ENCODE data around the gene LARP4B.

Gene LARP4B

DNA sequence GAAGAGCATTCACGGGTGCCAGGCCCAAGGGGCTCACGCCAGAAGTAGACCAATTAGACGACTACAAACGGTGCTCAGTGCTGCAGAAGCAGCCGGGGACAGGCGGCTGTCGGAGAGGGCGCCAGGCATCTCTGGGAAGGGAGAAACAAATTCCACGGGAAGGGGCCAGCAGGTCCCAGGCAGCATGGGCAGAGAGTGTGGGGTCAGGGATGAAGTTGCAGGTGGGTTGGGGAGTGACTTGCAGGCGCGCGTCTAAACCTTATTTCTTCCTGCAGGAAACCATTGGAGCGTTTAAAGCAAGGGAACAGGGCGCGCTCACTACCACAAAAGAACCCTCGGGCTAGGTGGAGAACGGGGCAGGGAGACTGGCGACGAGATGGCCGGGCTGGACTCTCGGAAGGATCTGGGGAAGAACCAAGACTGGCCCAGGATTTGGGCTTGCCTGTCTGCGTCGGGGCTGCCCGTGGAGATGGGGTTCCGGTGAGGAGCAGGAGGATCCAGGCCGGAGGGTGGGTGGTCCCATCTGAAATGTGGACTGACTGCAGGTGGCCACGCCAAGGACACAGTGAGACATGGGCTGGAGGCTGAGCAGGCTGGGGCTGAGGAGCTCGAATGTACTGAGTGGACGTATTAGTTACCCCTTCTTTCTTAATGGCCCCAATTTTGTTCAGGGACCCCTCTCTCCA, 125.7 kb downstream of the LARP4B start:
- DNase-seq, result no peak

DNA sequence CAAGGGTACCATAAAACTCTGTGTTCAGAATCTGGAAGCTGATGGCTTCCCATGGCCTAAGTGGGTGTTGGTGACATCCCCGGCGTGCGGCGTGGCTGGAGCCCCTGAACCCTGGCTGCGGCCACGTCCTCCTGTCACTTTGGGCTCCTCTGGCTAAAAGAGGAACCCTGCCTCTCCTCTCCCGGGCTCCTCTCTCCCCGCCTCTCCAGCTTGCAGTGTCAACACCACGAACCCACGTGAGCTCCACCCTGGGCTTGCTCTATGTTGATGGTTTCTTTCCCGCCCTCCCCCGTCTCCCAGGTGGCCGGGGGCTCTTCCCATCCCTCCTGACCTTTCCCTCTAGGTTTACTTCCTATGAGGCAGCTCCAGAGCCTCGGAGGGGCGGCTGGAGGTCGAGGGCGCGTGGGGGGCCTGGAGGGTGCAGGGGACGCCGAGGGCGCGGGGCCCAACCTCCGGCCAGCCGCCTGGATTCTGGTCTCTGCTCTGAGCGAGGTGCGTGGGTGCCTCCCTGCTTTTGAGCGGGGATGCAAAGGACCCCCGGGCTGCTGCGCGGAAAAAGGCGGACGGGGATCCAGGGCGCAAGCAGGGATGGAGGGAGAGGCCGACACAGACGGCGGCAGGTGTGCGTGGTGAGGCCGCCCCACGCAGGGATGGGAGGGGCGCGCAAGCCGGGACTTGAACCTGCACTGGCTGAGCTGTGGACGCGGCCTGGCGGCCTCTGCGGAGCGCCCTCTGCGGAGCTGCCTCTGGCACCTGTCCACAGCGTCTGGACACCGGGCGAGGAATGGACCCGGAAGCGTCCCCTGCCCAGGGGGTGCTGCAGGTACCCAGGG, 126.5 kb downstream of the LARP4B start:
- no peak for DNase-seq

DNA sequence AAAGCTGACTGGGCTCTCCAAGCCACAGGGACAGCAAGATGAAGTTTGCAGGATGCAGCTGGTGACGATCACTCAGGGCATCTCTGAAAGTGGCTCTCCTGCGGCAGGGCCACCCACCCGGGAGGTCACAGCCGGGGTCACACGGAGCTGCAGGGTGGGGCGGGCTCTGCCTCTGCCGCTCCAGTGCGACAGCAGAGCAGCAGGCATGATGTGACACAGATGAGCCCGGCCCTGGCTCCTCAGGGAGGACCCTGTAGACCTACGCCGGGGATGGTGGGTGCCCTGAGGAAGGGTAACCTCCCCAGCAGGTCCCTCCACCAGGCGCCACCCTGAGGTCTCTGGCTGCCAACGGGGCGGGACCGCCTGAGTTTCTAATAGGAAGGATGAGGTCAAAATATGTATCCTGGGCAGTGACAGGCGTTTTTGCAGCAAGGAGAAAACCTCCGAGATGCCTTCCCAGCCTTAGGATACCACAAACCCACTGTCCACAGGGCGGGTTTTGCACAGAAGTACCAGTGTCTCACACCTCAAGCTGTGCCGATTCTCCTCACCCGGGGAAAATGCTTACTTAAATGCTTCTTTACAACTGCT, 127.2 kb downstream of the LARP4B start:
- DNase-seq, result no peak

DNA sequence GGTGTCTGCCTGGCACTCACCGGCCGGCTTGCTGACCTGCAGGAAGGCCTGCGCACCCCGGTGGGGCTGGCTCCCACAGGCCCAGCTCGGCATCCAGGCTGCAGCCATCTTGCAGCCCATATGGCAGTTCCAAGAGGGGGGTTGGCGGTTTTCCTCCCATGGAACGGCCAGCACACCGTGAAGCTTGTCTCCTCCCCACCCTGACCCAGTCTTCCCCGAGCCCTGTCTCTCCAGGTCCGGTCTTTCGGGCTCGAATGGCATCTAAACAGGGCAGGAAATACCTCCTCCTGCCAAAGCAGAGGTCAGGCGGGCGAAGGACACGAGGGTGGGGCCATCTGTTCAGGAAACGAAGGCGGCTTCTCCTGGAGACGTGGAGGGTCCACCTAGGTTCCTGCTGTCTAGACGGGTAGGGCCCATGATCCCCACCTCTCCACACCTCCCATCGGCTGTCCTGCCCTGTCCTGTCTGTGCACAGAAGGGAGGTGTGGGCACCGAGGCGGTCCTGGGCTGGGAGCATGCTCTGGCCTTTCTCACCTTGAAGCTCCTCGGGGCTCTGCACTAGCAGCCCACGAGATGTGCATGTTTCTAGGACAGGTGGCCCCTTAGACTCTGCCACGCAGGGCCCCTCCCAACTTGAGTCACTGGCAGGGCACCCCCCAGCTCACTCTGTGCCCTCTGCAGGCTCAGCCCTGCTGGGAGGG, 128.3 kb downstream of the LARP4B start:
- no peak for DNase-seq

DNA sequence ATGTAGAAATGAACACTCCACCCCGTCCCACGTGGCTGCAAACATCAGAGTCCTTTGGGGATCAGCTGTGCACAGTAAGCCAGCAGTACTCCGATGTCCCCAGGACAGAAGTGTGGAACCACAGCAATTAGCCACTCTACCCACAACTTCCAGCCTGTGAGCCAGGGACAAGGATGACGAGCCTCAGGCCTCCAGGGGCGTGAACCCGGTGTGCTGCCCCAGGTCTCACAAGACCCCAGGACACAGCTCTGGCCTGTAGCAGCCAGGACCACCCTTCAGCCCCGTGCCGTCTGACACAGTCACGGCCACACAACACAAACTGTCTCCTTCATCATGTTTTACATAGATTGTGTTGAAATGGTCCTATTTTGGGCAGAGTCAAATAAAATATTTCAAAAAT, 129.0 kb downstream of the LARP4B start:
- DNase-seq, result no peak

DNA sequence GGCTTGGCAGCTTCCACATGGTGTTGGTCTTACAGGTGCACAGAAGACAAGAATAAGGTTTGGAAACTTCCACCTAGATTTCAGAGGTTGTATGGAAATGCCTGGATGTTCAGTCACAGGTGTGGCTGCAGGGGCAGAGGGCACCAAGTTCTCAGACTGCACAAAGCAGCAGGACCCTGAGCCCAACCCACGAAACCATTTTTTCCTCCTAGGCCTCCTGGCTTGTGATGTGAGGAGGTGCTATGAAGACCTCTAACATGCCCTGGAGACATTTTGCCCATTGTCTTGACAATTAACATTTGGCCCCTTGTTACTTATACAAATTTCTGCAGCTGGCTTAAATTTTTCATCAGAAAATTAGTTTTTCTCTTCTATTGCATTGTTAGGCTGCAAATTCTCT, 134.3 kb downstream of the LARP4B start:
- DNase-seq, result no peak

DNA sequence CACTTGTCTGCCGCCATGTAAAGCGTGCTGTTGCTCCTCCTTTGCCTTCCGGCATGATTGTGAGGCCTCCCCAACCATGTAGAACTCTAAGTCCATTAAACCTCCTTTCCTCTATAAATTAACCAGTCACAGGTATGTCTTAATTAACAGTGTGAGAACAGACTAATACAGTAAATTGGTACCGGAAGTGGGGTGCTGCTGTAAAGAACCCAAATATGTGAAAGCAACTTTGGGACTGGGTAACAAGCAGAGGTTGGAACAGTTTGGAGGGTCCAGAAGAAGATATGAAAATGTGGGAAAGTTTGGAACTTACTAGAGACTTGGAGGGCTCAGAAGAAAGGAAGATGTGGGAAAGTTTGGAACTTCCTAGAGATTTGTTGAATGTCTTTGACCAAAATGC, 135.3 kb downstream of the LARP4B start:
- no peak for DNase-seq

DNA sequence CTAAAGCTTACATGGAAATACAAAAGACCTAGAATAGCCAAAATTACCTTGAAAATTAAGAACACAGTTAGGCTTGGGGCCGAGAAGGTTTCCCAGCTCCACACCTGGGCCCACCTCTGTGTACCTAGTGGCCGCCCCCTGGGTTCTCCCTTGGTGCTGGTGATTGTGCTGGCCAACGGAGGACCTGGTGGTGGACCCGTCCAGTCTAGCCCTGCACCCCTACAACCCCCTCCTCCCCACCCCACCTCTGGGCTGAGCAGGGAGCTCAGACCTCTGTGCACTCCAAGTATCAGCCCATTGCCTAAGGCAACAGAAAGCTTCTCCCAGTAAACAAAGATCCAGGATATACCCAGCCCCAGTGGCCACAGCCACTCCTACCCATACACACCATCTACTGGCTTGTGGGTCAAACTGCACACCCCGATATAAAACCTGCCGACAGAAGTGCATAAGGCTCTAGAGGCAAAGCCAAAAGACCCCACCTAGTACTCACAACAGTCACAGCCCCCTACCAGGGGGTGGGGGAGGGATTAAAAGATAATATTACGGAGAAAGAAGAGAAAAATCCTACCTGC, 137.0 kb downstream of the LARP4B start:
- no peak for DNase-seq

DNA sequence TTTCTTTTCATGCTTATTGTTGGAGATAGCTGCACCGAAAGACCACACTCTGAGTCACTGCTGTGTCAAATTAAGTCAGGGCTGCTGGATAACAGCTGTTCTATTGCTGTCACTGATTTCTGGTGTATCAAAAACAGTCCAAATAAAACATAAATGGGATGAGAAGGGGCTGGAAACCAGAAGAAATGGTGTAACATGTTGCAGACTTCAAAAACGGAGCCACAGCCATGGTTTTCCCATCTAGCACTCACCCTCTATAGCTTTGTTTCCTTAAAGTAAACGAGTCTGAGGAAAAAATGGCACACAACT, 138.8 kb downstream of the LARP4B start:
- DNase-seq, result no peak

DNA sequence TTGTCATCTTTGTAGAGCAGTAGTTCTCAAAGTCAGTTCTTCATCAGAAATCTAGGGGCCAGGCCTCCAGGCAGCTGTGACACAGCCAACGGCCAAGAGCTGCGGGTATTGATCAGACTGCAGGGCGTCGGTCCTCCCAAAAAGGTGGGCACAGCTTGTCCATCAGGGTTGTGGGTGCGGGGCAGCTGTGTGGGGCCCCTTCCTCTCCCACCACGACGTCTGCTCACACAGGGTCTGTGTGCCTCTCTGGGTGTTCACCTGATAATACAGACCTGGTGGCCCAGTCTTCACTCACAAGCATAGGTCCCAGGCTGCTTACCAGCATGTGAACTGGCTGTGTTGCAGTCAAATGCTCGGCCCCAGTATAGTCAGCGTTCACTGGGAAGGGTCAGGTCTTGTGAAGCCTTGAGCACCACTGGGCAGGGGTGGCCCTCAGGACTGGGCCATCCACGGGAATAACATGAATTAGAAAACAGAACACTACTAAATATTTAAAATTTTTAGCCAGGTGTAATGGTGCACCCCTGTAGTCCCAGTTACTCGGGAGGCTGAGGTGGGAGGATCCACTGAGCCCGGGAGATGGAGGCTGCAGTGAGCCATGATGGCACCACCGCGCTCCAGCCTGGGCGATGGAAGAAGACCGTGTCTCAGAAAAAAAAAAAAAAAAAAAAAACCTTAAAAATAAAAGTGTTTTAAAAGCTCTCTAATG, 139.3 kb downstream of the LARP4B start:
- DNase-seq, result no peak

DNA sequence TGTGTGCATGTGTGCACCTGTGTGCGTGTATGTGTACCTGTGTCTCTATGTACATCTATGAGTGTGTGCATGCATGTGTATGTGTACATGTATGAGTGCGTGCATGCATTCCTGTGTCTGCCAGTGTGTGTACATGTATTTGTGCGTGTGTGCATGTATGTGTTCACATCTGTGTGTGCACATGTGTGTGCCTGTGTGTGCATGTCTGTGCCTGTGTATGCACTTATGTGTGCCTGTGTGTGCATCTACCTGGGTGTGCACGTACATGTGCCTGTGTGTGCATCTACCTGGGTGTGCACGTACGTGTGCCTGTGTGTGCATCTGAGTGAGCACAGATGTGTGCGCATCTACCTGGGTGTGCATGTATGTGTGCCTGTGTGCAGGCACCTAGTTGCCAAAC, 139.9 kb downstream of the LARP4B start:
- DNase-seq, result no peak

DNA sequence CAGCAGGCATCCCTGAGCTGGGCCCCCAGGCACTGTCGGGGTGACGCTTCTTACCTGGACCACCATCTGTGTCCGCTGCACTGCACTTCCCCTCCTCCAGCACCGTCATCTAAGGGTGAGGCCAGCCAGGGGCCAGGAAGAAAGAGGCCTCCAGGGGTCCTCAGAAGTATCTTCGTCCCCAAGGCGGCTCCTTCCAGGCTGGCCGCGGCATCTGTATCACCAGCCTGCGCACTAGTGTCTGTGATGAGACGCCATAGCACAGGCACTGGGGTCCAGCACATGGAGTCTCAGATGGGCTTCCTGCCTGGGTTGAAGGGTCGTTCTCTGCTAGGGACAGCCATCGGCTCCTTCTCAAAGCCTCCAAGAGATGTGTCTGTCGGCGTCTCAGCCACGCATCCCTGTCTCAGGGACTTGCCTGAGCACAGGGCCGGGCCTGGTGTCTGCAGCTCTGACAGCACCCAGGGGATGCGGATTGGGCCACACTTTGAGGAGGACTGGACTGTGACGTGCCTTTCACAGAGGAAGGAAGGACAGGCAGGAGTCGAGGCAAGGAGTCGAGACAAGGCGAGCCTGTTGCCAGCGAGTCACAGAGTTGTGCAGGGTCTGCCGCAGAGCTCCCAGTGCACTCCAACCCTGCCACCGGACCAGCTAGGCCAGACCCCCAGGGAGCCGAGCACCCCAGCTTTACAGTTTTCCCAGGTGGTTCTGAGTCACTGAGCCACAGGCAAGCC, 140.5 kb downstream of the LARP4B start:
- no peak for DNase-seq

DNA sequence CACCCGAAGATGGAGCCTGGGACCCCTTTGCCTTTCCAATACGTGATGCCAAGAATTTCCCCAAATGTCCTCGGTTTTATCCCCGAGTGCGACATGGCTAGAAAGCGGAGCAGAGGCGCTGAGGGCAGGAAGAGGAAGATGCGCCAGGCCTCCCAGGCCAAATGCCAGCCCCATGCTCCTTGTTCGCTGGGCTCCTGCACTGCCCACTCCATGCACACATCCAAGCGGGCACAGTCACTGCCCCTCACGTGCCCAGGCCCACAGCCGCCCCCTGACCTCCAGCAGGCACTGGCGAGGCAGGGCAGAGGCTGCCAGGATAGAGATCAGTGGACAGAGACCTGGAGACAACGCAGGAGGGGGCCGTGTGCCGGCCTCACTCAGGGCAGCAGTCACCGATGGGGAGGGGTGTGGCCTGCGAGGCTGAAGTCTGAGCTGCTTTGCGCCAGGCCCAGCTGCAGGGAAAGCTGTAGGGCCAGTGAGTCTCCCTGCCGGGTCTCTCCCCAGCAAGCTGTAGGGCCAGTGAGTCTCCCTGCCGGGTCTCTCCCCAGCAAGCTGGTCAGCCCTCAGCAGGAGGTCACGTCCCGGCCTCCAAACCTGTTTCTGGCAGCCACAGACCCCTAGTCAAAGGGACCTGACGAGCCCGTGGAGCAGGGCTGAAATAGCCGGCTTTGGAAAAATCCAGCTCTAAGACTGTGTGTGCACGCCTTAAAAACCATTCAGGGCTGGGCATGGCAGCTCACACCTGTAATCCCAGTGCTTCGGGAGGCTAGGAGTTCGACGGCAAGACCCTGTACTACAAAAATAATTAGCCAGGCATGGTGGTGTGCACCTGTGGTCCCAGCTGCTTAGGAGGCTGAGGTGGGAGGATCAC, 141.4 kb downstream of the LARP4B start:
- DNase-seq, result no peak

DNA sequence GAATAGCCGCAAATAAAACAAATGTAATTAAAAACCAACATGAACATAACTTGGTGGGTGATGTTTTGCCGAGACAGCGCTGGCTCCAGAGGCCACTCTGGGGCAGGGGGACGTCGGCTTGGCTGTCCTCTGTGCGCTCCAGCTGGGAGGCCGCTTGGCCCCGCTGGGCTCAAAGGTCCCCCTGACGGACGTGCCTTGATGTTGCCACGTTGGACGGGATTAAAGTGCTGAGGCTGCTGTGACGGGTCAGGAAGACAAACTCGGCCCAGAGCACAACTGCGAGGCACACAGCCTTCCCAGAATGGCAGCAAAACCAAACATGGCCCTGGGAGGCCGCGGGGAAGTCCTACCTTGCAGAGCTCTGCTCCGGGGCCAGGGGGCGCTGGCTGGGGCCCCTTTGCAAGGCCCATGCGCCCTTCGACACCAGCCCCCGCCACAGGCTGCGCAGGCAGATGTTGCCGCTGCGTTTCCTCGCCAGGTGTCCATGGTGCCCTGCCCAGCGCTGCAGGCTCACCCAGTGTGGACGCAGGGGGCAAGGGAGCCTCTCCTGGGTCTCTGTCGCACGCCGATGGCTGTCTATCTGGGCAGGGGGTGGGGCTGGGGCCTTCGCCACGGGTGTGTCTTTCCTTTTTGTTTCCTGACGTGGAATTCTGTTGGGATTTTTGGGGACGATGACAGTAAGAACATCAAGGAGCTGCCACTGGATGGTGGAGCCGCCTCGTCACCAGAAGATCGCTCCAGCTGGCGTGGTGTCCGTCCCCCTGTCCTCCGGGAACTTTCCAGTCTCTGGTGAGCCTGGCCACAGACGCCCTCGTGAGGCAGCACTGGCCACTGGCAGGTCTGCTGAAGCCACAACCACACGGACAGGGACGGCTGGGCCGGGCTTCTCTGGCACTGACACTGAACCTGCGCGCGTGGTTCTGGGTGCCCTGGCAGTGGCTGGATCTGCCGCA, 142.4 kb downstream of the LARP4B start:
- no peak for DNase-seq

DNA sequence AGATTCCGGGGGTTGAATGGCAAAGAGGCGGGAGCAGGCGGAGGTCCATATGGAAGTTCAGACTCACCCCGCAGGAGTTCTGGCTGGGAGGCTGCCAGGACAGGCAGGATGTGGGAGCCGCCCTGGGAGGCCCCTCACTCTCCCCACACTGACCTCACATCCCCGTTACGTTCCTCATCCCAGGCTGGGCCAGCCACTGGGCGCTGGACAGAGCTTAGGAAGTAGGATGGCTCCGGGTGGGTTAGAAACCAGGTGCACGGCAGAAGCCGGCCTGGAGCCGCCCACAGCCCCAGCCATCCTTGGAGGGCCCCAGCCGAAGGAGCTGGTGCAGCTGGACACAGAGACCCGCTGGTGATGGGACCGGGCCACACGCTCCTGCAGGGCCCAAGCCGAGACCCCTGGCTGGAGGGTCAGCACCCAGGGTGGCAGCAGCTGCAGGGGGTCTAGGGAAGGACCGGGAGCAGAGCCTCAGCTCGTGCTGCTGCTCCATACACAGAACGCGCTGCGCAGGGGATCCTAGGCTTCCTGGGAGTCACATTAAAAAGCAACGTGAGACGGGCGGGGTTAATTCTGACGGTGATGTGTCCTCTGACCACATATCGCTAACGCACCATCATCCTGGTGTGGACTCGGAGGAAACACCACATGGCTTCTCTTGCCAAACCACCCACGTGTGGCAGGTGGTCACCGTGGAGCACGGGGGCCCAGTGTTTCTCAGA, 143.4 kb downstream of the LARP4B start:
- no peak for DNase-seq

DNA sequence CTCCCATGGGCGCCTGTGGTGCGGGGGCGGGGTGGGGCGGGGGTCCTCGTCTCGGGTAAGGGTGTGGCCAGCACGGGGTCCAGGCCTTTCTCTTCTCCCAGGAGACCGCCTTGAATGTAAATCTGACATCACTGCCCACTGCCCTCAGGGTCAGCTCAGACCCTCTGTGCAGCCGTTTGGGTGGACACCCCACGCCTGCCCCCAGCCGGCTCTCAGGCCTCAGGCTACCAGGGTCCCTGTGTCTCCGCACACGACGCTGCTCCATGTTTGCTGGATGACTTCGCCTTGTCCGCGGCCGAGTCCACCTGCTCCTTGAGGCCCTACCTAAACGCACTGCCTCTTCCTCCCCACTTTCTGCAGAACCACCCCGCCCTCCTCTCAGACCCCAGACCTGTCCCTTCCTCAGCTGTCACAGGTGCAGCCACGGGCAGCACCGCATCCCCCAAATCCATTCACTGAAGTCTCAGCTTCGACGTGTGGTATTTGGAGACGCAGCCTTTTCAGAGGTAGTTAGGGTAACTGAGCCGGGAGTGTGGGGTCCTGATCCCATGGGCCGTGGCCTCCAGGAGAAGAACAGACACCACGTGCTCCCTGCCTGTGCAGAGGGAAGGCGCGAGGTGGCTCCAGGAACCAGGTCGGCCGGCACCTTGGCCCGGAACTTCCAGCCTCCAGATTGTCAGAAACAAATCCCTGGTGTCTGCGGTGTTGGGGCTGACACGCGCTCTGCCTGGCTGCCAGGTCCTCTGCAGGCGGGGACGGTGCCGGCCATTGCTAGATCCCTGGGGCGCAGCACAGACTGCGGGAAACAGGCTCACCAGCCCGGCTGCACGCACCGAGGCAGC, 144.7 kb downstream of the LARP4B start:
- no peak for DNase-seq

DNA sequence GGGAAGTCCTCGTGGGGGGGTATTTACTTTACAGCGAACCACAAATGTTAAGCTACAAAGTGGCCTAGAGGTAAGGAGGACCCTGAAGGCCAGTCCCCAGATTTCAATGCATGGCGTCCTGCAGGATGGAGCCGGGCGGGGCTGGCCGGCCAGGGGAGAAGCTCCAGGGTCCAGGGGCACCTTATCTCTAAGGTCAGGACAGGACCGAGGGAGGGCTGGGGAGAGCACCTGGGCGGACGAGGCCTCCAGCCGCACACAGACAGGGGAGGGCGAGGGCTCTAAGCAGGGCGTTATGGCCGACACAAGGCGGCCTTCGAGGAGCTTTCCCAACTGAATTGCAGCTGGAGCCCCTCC, 145.7 kb downstream of the LARP4B start:
- no peak for DNase-seq

Measured in stimulated activated naive CD4-positive, alpha-beta T cell (primary cell).